ENCODE data around the gene VPS13D.
"Not testable (repeated sequence)": the region's sequence is repeated elsewhere in the genome, so short reads cannot be mapped to it uniquely, and the experiment has no call there.

The VPS13D gene

GRCh38 chr1:12452262-12452661 lies 222.4 kb downstream of the VPS13D start:
- no peak for DNase-seq (ENCODE audit: low spot score)

DNA sequence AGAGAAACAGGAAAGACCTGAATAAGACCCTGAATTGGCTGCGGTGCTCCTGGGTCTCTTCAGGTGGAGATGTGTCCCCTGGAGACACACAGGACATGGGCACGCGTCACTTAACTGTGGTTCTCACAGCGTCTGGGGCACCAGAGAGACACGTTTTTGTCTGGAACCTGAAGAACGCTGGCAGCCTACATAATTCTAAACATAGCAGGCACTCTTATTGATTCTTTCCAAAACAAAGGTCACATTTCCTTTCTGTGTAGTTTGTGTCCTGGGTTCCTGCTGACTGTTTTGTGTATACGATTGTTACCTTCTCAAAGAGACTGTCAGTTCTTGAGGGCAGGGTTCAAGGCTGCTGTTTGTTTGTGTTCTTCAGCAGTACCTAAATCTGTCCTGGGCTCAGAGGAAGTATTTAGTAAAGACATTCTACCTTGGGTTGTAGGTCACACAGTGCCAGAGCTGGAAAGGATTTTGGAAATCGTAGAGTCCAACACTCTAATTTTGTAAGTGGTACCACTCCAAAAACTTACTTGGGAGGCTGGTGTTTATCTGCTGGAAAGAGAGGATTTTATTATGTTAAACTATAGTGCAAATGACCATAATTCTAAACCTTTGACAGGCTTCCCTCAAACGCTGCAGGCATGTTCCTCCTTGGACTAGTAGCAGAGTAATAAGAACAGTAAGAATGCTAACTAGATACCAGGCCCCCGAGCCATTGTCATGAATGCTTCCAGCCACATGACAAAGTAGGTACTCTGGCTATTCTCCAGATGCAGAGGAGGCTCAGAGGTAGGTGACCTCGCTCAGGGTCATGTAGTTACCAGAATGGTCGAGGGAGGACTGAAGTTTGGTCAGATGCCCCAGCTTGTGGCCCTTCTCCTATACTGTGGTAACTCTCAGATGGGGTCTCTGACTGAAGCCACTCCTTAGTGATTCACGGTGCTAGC lies 223.8 kb downstream of the VPS13D start:
- peak; percentile 19 for DNase-seq (ENCODE audit: low spot score)

- no peak for DNase-seq (ENCODE audit: low spot score)
These were observed 224.9 kb downstream of the VPS13D start for GRCh38 chr1:12454406-12455391.

DNA sequence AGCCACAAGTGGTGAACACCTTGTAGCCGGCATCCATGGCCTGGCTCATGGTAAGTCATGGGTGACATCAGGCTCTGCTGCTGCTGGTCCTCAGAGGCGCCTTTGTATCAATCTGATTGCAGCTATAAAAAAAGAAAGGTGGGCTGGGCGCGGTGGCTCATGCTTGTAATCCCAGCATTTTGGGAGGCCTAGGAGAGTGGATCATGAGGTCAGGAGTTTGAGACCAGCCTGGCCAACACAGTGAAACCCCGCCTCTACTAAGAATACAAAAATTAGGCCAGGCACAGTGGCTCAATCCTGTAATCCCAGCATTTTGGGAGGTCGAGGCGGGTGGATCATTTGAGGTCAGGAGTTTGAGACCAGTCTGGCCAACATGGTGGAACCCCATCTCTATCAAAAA lies 226.3 kb downstream of the VPS13D start:
- DNase-seq (ENCODE audit: low spot score): not testable (repeated sequence)

- no peak for DNase-seq (ENCODE audit: low spot score)
These were observed 227.1 kb downstream of the VPS13D start for GRCh38 chr1:12456979-12457378.

GRCh38 chr1:12457771-12458170 lies 227.9 kb downstream of the VPS13D start:
- DNase-seq (ENCODE audit: low spot score): no peak

DNA sequence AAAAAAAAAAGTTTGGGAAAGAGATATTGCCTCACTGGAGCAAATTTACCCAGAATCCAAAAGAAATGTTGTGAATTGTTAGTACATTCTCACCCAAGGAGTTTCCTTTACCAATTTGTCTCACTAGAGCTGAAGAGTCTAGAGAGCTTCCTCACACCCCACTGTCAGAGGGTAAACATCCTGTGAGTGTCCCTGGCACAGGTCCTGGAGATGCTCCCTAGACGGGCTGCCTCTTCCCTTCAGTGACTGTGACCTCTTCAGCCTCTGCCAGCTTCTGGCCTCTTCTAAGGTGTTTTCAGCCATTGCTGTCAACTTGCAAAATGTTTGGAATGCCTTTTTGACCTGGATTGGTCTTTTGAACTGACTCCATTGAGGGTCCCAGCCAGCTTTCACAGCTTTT lies 228.7 kb downstream of the VPS13D start:
- DNase-seq (ENCODE audit: low spot score): no peak

GRCh38 chr1:12460121-12460520 lies 230.3 kb downstream of the VPS13D start:
- no peak for DNase-seq (ENCODE audit: low spot score)

DNA sequence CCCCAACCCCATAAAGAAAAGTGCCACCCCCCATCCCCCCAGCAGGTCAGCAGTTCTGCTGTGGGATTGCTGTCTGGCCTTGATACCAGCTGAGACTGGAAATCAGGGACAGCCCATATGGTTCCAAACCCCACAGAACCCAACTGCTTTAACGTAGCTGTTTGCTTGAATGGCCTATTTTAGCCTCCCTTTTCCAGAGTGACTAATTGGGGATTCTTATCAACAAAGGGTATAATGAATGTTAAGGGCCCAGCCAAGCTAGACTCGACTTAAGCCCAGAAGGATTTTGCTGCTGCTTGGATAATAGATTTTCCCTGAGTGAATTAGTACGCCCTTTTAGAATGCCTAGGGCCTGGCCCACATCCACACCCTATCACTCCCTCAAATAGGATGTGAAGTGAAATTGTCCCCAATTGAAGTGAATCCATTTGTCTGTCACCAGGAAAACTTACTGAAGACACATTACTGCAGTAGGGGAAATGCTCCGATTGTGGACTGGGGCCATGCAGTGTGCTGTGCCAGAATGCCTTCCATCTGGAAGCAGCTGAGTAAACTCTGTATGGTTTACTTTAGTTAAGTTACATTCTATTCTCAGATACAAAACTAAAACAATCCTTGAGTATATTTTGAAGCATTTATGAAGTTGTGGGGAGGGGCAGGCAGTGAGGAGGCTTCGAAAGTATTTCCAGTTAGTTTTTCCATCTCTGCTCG lies 231.2 kb downstream of the VPS13D start:
- DNase-seq (ENCODE audit: low spot score): no peak

DNA sequence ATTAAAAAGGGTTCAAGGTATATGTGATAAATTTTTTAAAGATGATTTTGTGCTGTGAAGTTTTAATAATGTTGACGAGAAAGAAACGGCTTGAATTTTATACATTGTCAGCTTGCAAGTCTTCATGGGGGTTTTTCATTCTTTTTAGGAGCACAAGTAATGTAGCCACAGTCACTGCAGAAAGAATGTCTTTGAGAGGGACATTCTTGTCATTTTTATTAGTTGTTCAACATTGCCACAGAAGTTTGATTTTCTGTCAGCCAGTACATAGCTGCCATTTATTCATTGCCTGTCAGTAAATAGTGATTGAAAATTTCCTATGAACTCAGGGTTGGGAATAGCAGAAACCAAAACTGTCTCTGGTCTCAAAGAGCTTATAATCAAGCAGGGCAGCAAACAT lies 231.9 kb downstream of the VPS13D start:
- no peak for DNase-seq (ENCODE audit: low spot score)

- DNase-seq (ENCODE audit: low spot score): no peak
These were observed 232.8 kb downstream of the VPS13D start for GRCh38 chr1:12462586-12462985.

GRCh38 chr1:12464045-12464461 lies 234.2 kb downstream of the VPS13D start:
- DNase-seq (ENCODE audit: low spot score): no peak

DNA sequence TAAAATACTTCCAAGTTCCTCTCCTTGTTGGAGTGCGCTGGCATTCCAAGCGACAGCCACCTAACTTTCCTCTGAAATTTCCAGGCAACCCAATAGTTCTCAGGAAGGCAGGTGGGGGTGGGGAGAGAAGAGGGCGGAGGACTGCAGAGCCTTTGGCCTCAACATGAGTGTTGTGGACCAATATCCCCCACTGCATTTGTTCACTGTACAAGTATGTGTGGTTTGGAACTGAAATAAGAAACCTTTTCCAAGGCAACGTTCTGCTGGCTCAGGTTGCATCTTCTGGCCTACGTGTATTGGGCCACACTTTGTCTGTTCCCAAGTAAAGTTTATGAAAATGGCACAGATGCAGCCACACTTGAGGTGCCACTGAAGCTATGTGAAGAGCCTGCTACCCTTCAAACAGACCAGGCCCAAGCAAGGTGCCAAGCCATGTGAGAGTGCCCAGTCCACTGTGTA lies 234.8 kb downstream of the VPS13D start:
- no peak for DNase-seq (ENCODE audit: low spot score)

DNA sequence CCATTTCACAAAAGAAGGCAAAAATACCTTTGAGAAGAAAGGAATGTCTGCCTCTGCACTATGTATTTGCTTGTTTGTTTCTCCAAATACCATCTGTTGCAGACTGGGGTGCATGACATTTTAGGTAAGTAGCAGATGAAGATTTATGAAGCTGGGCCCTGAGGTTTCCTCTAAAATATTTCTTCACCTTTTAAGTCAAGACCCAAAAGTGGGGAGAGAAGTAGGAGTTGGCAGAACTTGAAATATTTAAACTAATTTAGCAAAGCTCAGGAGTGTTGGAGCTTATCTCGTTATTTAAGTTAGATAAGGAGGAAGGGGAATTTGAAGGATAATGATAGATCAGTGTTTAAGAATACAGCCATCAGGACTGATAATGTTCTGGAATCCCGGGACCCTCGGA lies 235.3 kb downstream of the VPS13D start:
- no peak for DNase-seq (ENCODE audit: low spot score)

- no peak for DNase-seq (ENCODE audit: low spot score)
These were observed 237.0 kb downstream of the VPS13D start for GRCh38 chr1:12466816-12467215.

DNA sequence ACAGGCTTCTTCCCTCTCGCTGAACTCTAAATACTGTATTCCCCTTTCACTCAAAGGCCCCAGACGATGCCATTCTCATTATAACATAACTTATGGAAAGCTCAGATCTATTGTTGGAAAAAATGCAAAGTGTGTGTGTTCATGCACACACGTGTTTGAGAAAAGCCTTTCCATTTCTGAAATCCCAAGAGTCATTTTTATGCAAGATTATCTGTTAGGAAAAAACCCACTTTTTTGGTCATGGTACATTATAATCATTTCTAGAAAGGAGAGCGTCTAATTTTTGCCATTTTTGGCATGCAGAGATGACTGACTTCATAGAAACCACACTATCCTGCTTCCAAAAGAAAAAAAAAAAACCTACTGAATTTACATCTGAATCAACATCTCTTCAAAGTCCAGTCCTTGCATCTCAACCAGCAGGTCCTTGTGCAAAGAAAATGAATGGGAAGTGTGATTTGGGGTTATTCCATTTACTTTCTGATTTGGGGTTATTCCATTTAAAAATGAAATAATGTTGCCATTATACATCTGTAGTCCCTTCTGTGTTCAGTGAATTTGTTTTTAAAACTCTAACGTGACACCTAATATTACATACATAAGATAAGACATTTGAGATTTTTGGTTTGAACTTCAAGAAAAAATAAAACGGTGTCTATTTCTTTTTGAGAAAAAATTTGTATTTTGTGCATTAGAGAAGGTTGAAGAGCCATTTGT lies 237.9 kb downstream of the VPS13D start:
- DNase-seq (ENCODE audit: low spot score): no peak

- no peak for DNase-seq (ENCODE audit: low spot score)
These were observed 238.5 kb downstream of the VPS13D start for GRCh38 chr1:12468323-12468722.

DNA sequence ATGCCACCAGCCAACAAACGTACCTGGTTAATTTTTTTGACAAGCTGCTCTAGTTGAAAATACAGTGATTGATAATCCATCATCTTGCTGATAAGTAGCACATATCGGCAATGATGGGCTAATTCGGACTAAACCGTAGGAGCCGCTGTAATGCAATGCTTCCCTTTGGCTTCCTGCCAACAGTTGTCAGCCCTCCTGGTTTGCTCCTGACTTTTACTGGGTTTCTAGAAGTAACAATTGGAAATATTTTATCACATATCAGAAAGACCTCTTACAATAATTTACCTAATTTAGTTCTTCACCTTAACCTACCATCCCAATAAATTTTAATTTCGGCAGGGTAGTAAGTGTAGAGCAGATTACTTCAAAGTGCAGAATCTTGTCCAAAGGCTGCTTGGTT lies 239.7 kb downstream of the VPS13D start:
- DNase-seq (ENCODE audit: low spot score): no peak

DNA sequence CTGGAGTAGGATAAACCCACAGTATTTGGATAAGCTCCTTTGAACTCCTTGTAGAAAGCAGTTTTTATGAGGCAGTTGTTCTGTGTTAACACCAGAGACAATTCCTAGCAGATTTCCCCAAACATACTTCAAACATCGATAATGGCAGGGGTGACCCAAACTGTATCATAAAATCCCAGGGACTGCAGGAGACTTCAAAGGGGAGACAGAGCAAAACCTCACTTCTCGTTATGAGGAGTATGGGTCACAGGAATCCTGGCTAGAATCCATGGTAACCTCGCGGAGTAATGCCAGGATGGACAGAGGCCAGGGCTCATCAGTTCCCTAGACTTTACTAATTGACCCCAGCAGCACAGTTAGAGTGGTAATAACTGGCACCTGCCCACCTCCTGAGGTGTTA lies 240.2 kb downstream of the VPS13D start:
- no peak for DNase-seq (ENCODE audit: low spot score)

DNA sequence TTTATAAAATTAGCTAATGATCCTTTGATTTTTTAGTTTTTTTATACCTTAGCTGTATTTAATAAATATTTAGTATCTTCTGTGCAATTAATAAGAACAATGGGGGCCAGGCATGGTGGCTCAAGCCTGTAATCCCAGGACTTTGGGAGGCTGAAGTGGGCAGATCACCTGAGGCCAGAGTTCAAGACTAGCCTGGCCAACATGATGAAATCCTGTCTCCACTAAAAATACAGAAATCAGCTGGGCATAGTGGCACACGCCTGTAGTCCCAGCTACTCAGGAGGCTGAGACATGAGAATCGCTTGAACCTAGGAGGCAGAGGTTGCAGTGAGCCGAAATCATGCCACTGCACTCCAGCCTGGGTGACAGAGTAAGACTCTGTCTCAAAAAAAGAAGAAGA lies 241.1 kb downstream of the VPS13D start:
- not testable (repeated sequence) for DNase-seq (ENCODE audit: low spot score)

GRCh38 chr1:12472156-12472797 lies 242.4 kb downstream of the VPS13D start:
- no peak for DNase-seq (ENCODE audit: low spot score)

Data from iPS-NIHi11 (cell line).